H1 (cell line): ENCODE measurements around the gene SFTPA1. TPM values are rescaled to one million over a fixed set of nuclear protein-coding genes. Genes with fewer than 3 reads are reported as not detected.

Experiments
- CHD1 ChIP-seq: IDR thresholded peaks from 2 replicates; pipeline ENCODE4 v1.6.1; 2012; ENCODE audit warnings: low read depth, low read length, improper control_type of control experiment
- CHD7 ChIP-seq: fragments of 300-600 bp; sonication (generic); IDR thresholded peaks from 2 replicates; pipeline ENCODE4 v1.7.1; 2012; ENCODE audit warnings: low read length, moderate library complexity, mild to moderate bottlenecking, inconsistent platforms; ENCODE audit not compliant: insufficient replicate concordance
- CREB1 ChIP-seq: IDR thresholded peaks from 2 replicates; pipeline ENCODE4 v1.6.1; 2012; ENCODE audit warnings: inconsistent platforms
- EP300 ChIP-seq, 2 experiments: IDR thresholded peaks; 1 replicate in 1 of 2; 2 replicates in 1 of 2; pipeline ENCODE4 v1.6.1; 2011 to 2012; ENCODE audit warnings: low read depth in 2 of 2, low read length in 2 of 2, mild to moderate bottlenecking in 2 of 2, borderline replicate concordance in 1 of 2, inconsistent platforms in 1 of 2, moderate library complexity in 1 of 2
- JUND ChIP-seq: IDR thresholded peaks from 2 replicates; pipeline ENCODE4 v1.6.1; 2011; ENCODE audit warnings: mild to moderate bottlenecking, improper control_type of control experiment, low read length
- KDM5A ChIP-seq: fragments of 200-600 bp; IDR thresholded peaks from 2 replicates; pipeline ENCODE4 v1.7.1; 2012; ENCODE audit warnings: mild to moderate bottlenecking, low read length, inconsistent platforms, mixed read lengths
- POLR2A ChIP-seq, 2 experiments: IDR thresholded peaks; 1 replicate in 1 of 2; 2 replicates in 1 of 2; pipeline ENCODE4 v1.6.1; 2011; ENCODE audit warnings: low read depth in 2 of 2, low read length in 2 of 2, mild to moderate bottlenecking in 2 of 2; ENCODE audit errors: control extremely low read depth in 1 of 2
- SIX5 ChIP-seq: IDR thresholded peaks from 2 replicates; pipeline ENCODE4 v1.6.1; 2011; ENCODE audit warnings: mild to moderate bottlenecking, low read depth, low read length
- SP1 ChIP-seq: IDR thresholded peaks from 2 replicates; pipeline ENCODE4 v1.6.1; 2011; ENCODE audit warnings: low read depth, low read length
- polyA plus RNA-seq, 7 experiments: library from polyadenylated mRNA; depleted of rRNA in 3 of 7; stranded (reverse) in 5 of 7; unstranded in 2 of 7; fragments of >200 nt in 5 of 7; fragments of 200-250 nt in 2 of 7; gene quantifications; 1 replicate in 5 of 7; 2 replicates in 1 of 7; 4 replicates in 1 of 7; pipeline versions ENCODE4 v1.2.1 to v1.2.3, GENCODE V29; 2011 to 2013; ENCODE audit warnings: missing spikeins in 2 of 7, mixed read lengths in 2 of 7
- total RNA-seq: library from RNA; stranded (reverse); fragmentation: NEBNext Ultra II Directional; extraction: Animal tissue kit (Norgen Biotek cat#: 25700); gene quantifications from 2 replicates; pipeline ENCODE4 v1.2.1, GENCODE V29; 2021

SFTPA1 gene
- total and polyA plus RNA-seq, 2 of the 8 experiments (the other 6 are each of a cell fraction or from before 2014, with no cell fraction given) = not detected

- TF ChIP-seq CHD7 (no peak), EP300 (IDR thresholded peaks at IDR 0.05; ENCODE audit: borderline replicate concordance in 1 of 2, low read depth in 2 of 2, low read length in 2 of 2) (no peak), SIX5 (no peak), SP1 (no peak), CREB1 (no peak), CHD1 (no peak), KDM5A (no peak), POLR2A (IDR thresholded peaks at IDR 0.05; ENCODE audit: control extremely low read depth in 1 of 2, low read depth in 2 of 2, low read length in 2 of 2) (no peak), JUND (no peak)
Measured at GRCh38 chr10:79601939-79602338, 8.8 kb upstream of the SFTPA1 start (continued).
